GM12801 (cell line): ENCODE measurements around the gene PPFIBP1.

Experiments
- CTCF ChIP-seq: IDR thresholded peaks from one replicate; pipeline ENCODE4 v1.5.1; 2011; ENCODE audit warnings: control low read depth; ENCODE audit not compliant: insufficient read length; ENCODE audit errors: extremely low read depth

The PPFIBP1 gene

DNA sequence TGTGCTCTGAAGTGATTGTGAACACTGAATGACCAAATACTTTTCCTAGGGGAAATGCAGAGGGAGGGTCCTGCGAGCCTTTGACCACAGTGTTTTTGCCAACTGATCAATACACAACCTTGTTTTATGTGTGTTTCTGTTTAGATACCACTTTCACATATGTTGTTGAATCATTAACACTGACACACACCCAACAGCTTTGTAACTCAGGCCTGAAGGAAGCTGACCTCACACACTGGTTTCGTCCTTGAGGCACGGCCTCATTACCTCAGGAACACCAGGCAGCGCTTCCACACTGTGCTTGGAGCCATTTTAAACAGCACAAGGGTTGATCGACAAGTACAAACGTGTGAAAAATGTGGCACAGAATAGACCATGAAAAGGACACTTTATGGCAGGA is 60.0 kb downstream of the PPFIBP1 start:
- no peak for TF ChIP-seq CTCF

- no peak for TF ChIP-seq CTCF
These were observed 61.8 kb downstream of the PPFIBP1 start for GRCh38 chr12:27585739-27586265.

- TF ChIP-seq CTCF: no peak
These were observed 64.8 kb downstream of the PPFIBP1 start for GRCh38 chr12:27588776-27589175.

GRCh38 chr12:27589419-27589818 is 65.4 kb downstream of the PPFIBP1 start:
- no peak for TF ChIP-seq CTCF

DNA sequence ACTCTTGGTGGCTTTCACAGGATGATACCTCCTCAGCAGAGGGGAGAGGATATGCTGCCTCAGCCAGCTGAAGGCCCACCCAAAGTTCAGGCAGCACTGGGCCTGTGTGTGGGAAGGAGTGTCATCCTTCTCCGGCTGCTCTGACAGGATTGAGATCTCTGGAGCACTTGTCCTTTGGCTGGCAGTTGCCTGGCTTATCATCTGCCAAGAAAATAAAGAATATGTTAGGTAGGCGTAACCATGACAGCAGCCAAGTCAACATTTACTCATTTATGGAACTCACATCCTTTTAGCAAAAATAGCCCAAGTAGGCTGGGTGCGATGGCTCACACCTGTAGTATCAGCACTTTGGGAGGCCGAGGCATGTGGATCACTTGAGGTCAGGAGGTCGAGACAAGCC is 68.5 kb downstream of the PPFIBP1 start:
- TF ChIP-seq CTCF: no peak

DNA sequence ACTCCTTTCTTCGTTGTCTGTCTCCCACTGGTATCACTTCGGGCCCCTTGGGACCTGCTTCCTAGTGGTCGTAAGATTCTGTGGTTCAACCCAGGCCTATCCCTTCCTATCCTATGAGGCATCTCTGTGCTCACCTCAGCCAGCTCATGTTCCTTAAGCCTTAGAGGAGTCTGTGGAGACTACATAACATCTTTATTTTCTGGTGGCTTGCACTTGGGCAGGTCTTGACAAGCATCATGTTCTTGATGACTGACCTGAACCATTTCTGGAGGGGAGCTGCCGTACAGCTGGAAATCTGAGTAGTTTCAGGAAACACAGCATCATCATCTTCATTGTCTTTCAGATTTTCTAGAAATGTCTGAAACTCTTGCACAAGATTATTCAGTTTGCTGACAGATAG is 69.3 kb downstream of the PPFIBP1 start:
- TF ChIP-seq CTCF: no peak

GRCh38 chr12:27595231-27595642 is 71.2 kb downstream of the PPFIBP1 start:
- no peak for TF ChIP-seq CTCF

- TF ChIP-seq CTCF: no peak
These were observed 78.5 kb downstream of the PPFIBP1 start for GRCh38 chr12:27602516-27602915.
